Posterior cingulate gyrus (tissue), 11 donors: ENCODE measurements around the gene MYH7.
A peak's percentile ranks its signal among the peaks of the same experiment; 100 is the strongest.
"Not testable (repeated sequence)": the region's sequence is repeated elsewhere in the genome, so short reads cannot be mapped to it uniquely, and the experiment has no call there.

ENCODE experiments used
- DNase-seq, 10 donors: peaks; one replicate each; pipeline versions ENCODE4 v3.0.0 to v3.0.0-alpha.2; 2020 to 2021; ENCODE audit warnings: mixed read lengths in 3 of 10
- intact Hi-C: fragments of 100-400 bp; cut with DNase I; formaldehyde crosslinking; loops from one replicate; pipeline ENCODE4 v1.15.1; 2023

The MYH7 gene

DNA sequence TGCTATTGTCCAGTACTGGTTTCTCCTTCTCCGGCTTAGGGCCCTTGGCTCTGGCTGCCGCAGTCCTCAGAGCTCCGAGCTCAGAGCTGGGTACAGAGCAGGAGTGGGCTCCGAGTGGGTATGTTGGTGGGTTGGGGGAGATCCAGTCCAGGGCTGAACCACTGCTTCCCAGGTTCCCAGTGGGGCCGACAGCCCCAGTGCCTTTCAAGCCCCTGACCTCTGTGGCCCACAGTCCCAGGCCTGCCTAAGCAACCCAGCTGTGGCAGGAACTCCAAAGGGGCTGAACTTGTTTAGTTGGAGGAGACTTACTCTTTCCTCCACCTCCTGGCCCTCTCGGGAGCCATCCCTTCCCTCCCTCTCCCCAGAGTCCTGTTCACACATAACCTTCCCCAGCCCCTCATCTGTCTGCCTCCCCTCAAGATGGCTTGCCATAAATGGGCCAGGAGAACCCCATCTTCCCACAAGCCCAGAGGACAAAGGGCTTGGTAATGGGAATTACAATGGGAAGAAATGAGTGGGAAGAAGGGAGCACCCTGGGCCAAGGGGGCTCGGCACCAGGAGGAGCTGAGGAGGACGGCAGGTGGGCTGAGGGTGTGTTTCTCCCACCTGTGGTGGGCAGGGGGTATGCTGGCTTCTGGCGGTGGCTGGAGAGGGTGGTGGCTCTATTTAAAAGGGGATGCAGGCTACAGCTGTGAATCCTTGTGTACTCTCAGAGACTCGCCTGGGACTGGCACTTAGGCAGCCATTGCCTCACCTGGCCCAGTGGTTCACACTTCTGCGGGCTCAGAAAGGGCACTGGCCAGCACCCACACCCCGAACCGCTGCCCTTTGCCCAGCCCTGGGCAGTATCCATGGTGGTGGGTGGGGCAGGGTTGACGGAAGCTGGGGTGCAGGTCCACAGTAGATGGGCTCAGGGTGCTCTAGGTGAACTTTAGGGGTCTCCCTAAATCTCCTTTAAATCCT lies 23.6 kb downstream of the MYH7 start:
- intact Hi-C loops: no loop called here
- peak in 2 of 10 donors; percentile 52 for DNase-seq

DNA sequence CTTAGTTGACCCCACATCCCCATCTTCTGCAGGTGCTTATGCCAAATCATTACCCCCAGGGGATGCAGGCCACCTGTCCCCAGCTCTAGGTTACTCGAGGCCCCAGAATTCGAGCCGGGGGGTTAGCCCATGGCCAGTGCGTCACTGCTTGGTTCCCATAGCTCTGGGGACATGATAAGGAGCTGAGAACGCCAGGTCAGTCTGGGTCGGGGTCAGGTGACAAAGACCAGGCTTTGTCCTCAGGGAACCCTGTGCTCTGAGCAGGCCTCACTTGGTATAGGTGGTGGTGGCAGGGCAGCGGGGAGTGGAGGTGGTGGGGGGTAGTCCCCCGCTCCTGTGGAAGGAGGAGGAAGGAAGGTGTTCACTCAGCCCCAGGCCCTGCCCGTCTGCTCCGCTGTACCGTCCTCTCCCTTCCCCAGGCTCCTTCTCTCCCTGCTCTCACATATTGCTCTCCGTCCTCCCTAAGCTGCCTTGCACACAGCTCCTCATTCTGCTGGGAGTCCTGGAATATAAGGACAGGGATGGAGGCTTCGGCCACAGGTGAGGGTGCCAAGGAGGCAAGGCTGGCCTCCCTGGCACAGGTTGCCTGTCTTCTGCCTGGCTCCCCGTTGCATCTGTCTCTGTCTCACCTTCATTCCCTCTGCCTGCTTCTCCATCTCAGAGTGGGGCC lies 25.4 kb downstream of the MYH7 start:
- DNase-seq: peak in 2 of 10 donors; percentile 39 to 77
- intact Hi-C loops: no loop called here

DNA sequence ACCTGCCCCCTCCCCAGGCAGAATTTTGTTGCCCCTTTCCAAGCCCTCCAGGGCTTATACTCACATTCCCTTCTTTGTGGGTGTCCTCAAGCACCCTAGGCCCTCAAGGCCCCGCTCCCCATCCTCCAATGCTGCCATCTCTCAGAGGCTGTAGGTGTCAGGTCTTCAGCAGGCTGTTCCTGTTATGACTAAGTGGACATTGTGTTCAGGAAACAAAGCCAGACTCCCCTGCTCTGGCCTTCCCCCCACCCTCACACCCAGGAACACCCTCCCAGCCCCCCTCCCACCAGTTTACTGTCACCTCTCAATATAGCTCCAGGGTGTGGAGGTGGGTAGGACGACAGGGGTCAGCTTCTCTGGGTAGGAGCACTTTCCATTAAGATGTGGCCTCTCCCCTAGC lies 26.0 kb downstream of the MYH7 start:
- intact Hi-C loops: no loop called here
- DNase-seq: peak in 2 of 10 donors; percentile 36 to 55

DNA sequence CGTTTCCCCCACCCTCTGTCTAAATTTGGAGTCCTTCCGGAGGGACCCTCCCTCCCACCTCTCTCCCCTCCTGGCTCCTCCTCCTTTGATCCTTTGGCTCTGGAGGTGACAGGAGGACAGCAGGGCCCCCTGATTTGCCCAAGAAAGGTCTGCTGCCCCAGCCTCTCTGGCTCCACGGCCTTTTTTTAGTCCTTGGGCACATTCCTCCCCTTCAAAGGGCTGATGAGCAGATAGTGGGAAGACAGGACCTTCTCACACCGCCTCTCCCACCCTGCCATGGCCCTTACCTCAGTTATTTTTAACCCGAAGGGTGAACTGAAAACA lies 27.2 kb downstream of the MYH7 start:
- DNase-seq: peak in 2 of 10 donors; percentile 9 to 16
- intact Hi-C loops: no loop called here

DNA sequence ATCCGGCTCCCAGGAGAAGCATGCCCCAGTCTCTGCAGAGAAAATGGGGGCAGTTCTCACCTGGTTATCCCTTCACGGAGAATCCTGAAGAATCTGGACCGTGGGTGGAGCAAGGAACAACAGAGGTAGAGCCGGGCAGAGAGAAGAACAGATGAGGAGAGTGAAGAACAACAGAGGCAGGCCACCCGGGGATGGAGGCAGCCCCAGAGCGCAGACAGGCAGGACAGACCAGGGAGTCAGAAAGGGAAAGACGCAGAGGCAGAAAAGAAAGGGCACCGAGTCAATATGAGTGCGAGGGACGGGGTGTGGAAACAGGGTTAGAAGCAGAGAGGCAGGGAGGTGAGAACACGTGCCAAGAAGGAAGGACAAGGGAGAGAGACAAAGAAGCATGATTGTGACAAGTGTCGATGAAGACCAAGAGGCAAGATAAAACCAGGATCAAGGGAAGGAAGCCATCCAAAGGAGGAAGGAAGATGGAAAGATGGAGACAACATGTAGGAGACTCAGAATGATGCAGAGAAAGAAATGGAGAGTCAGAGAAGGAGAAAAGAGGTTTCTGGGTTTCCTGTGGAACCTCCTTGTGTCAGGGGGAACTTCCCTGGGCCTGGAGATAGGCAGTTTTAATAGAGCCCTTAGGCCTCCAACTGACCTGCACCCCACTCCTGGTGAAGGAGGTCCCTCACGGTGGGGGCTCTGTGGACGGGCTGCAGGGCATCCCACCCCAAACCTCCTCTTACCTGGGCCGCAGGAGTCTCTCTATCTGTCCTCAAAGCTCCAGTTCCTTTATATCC lies 27.7 kb downstream of the MYH7 start, which contains the start of gene MYH6:
Gene MYH6 (minus strand): TSS at position 758 of the 791 bp plus-strand sequence. CDS start 1,050 bp downstream, outside the sequence.
- peak in 1 of 10 donors; percentile 65 for DNase-seq
- intact Hi-C loops: no loop called here

DNA sequence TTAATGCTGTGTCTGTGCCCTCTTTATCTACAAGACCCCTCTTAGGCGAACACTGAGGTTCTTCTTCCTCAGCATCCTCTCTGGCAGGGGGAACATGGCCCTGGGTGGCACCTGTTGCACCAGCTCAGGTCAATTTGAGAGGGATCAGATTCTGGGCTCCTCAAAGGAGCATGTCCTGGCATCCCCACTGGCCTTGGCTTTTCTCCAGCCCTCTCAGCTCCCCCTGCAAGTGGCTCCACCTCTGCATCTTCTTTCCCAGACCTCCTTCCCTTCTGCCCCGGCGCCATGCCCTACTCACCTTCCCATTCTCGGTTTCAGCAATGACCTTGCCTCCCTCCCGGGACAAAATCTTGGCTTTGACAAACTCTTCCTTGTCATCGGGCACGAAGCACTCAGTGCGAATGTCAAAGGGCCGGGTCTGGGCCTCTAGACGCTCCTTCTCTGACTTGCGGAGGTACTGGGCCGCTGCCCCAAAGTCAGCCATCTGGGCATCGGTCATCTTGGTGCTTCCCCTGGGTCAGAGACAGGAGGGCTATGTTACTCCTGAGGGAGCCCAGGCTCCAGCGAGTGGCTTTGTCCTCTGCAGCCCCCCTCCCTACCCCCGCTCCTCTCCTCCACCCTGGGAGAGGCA lies 28.6 kb downstream of the MYH7 start:
- peak in 2 of 10 donors; percentile 69 to 70 for DNase-seq
- intact Hi-C loops: no loop called here

DNA sequence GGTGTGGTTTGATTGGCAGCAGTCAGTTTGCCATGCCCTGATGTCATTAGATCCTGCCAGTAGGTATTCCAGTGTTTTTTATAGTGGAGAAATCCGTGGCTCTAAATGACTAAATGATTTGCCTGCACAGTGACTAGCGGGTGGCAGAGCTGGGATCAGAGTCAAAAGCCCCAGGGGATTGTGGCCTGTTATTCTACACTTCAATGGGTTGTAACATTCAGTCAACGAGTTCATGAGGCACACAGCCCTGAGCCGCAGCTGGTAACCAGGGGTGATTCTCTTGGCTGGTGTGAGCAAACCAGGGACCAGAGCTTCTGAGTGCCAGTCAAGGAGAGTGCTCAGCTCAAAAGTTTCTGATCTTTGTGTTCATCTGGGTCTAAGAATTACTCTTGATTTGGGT lies 29.2 kb downstream of the MYH7 start:
- intact Hi-C loops: no loop called here
- DNase-seq: peak in 3 of 10 donors; percentile 13 to 70 (median 41)

DNA sequence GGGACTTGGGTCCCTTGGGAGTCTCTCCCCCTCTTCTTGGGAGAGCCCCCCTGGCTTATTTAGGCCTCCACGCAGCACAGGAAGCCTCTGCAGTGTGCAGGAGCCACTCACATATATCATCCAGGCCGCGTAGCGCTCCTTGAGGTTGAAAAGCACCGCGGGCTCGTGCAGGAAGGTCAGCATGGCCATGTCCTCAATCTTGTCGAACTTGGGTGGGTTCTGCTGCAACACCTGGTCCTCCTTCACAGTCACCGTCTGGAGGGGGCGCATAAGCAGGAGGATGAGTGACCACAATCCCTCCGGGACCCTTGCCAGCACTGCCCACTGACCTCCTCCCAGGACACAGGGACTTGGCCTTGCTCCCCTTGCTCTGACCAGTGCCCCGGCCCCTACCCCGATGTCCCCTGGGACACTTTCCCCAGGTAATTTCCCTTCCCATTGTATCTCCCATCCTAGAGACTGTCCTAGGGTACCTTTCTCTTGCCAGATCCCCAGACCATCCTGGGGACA lies 29.9 kb downstream of the MYH7 start:
- intact Hi-C loops: no loop called here
- peak in 2 of 10 donors; percentile 56 to 70 for DNase-seq

DNA sequence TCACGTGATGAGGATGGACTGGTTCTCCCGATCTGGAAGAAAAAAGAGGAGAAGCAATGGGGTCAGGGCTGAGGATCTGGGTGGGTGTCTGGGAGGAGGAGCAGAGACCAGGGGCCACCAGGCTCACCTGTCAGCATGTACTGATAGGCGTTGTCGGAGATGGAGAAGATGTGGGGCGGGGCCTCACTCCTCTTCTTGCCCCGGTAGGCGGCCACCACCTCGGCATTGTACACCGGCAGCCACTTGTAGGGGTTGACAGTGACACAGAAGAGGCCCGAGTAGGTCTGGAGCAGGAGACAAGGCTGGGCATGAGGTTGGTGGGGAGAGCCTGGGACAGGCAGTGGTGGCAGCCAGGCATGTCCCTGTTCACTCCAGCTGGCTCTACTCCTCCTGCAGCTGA lies 30.4 kb downstream of the MYH7 start:
- peak in 2 of 10 donors; percentile 58 to 67 for DNase-seq
- intact Hi-C loops: no loop called here

DNA sequence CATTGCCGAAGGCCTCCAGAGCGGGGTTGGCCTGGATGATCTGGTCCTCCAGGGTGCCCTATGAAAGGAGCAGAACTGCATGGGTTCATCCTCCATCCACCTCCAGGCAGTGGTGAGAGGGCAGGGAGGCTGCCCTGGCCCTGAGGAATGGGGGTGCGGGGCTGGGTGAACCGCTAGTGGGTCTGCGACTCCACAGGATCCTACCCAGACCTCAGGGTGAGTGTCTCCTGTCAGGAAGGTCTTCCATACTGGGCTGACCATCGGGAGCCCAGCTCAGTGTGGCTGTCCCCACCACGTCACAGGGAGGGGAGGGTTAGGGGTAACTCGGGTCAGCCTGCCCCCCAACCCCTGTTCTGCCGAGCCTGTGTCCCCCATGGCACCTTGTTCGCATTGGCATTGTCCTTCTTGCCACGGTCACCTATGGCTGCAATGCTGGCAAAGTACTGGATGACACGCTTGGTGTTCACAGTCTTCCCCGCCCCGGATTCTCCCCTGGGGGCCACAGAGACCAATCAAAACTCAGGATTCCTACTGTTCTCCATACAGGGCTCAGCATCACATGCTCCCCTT lies 31.0 kb downstream of the MYH7 start:
- peak in 2 of 10 donors; percentile 58 to 72 for DNase-seq
- intact Hi-C loops: no loop called here

DNA sequence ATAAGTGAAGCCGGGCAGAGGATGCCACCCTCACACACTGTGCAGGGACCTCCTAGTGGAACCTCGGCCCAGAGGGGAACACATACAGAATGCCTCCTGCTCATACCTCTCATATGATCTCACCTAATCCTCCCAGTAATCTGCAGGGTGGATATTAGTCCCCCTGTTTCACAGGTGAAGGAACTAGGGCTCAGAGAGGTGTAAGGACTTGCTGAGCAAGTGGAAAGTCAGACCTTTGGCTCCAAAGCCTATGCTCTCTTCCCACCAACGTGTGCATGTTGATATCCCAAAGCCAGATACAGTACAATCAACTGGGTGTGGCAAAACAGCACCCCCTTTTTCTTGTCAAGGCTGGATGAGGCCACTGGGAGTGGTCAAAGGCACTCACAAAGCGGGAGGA lies 31.6 kb downstream of the MYH7 start:
- intact Hi-C loops: no loop called here
- DNase-seq: peak in 2 of 10 donors; percentile 0 to 70

DNA sequence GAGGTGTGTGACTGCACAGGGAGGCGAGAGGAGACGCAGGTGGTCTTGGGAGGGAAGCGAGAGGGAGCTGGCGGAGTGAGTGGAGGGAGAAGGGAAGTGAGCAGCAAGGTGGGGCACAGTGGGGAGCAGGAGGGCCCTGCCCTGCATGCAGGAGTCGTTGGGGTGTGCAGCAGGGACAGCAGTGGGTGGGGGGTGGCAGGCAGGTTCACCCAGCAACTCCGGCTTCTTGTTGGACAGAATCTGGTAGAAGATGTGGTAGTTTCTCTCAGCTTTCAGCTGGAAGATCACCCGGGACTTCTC lies 32.4 kb downstream of the MYH7 start:
- intact Hi-C loops: no loop called here

DNA sequence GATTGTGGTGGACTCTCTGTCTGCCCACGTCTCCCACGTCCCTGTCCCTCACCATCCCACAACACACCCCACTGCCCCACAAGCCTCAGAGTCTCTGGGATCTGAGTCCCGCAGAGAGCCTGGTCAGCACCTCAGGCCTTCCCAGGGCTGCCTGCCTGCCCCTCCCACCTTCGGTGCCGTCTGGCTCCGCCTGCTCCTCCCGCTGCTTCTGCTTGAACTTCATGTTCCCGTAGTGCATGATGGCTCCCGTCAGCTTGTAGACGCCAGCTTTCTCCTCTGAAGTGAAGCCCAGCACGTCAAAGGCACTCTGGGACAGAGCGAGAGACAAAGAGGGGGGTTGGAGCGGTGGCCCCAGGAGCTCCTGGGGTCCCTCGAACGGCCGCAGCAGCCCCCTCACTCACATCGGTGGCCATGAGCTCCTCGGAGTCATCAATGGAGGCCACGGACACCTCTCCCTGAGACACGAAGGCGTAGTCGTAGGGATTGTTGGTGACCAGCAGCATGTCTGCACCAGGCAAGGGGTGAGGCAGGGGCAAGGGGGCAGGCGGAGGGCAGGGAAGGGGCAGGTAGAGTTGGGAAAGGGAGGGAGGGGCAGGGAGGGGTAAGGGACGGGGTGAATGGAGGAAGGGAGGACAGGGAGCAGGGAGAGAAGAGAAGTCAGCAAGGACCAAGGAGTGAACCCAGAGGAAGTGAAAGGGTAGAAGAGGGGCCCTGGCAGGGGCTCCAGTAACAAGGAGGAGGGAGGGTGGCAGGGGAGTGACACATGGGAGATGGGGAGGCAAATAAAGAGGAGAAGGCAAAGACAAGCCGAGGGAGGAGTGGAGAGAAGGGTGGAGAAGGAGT lies 32.9 kb downstream of the MYH7 start:
- intact Hi-C loops: no loop called here
- peak in 2 of 10 donors; percentile 57 for DNase-seq

More for the DNA sequence above, 32.4 kb downstream of the MYH7 start:
- peak in 2 of 10 donors; percentile 22 to 25 for DNase-seq

DNA sequence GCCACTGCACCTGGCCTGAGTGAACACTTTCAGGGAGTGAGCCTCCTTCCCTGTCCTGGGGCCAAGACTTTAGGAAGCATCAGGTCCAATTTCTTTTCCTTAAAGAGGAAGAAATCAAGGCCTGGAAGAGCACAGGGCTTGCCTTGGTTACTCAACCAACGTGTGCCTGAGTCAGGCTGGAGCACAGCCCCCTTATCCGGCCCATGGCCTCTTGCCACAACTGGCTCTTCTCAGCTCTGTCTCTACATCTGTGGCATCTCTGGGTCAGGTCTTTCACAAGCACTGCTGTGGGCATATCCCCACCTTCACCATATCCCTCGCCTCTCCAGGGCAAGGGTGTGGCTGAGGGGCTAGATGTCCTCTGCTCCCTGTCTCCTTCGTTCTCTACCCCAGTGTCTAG lies 34.2 kb downstream of the MYH7 start:
- intact Hi-C loops: no loop called here
- peak in 2 of 10 donors; percentile 13 to 24 for DNase-seq

DNA sequence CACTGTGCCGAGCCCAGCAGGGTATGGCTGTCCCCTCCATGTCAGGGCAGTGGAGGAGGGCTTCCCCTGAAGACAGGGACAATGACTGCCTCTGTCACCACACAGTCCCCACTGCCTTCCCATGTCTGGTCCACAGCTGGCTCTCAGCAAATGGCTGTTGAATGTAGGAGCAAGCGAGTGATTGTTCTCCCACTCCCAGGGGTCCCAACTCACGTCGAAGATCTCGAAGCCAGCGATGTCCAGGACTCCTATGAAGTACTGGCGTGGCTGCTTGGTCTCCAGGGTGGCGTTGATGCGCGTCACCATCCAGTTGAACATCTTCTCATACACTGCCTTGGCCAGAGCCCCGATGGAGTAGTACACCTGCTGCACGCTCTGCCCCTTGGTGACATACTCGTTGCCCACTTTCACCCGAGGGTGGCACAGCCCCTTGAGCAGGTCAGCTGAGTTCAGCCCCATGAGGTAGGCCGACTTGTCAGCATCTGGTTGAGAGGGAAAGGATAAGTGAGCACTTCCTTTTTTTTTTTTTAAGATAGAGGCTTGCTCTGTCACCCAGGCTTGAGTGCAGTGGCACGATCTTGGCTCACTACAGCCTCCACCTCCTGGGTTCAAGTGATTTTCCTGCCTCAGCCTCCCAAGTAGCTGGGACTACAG lies 34.8 kb downstream of the MYH7 start:
- intact Hi-C loops: not testable (repeated sequence)
- peak in 2 of 10 donors; percentile 60 to 68 for DNase-seq

DNA sequence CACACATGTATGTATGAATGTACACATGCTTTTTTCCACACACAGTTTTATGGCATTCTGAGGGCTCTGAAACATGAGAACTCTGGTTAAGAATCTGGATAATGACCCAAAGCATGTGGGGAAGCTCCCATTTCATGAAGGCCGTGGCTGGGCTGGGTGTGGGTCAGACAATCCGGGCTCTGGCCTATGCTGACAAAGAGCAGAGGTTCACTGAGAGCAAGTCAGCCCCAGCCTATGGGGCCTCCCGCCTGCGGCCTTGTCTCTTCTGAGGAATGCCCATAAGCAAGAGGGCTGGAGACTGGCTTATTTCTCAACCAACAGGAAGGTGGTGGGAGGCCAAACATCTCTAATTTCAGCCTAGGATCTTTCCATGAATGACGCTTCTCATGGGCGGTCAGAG lies 35.9 kb downstream of the MYH7 start:
- DNase-seq: peak in 2 of 10 donors; percentile 27 to 71
- intact Hi-C loops: no loop called here

DNA sequence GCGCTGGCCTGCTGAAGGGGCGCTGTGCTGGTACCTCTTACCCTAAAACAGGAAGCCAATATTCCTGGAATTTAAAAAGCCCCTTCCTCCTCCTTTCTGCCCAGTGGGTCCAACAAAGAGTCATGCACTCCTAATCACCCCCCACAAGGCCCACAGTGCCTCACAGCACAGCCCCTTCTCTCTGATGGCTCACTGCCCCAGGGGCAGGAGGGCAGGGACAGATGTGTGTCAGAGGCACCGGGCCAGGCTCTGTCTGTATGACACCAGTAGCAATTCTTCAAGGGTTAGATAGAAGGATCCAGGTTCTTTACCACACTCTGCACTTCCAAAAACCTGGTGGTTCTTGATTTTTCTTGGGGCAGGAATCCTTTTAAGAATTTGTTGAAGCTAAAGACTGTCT lies 36.3 kb downstream of the MYH7 start:
- DNase-seq: peak in 2 of 10 donors; percentile 42 to 69
- intact Hi-C loops: no loop called here

DNA sequence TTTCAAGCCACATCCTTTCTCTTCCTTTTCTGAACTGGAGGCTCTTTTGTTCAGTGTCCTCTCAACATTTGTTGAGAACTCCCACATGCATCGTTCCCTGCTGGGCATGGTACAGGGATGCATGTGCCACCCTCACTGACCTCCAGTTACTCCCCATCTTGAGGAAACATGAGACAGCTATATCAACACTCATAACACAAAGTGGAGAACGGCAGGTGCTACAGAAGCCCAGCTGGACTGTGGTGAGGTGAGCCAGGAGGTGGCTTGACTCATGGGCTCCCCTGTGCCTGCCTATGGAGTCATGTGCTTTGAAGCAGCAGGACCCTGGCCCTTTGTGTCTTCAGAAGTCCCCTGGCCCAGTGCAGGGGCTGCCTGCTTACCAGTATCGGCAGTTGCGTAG lies 37.1 kb downstream of the MYH7 start:
- intact Hi-C loops: no loop called here
- peak in 1 of 10 donors; percentile 24 for DNase-seq
